ENCODE results near the gene MAP3K21.

The MAP3K21 gene

DNA sequence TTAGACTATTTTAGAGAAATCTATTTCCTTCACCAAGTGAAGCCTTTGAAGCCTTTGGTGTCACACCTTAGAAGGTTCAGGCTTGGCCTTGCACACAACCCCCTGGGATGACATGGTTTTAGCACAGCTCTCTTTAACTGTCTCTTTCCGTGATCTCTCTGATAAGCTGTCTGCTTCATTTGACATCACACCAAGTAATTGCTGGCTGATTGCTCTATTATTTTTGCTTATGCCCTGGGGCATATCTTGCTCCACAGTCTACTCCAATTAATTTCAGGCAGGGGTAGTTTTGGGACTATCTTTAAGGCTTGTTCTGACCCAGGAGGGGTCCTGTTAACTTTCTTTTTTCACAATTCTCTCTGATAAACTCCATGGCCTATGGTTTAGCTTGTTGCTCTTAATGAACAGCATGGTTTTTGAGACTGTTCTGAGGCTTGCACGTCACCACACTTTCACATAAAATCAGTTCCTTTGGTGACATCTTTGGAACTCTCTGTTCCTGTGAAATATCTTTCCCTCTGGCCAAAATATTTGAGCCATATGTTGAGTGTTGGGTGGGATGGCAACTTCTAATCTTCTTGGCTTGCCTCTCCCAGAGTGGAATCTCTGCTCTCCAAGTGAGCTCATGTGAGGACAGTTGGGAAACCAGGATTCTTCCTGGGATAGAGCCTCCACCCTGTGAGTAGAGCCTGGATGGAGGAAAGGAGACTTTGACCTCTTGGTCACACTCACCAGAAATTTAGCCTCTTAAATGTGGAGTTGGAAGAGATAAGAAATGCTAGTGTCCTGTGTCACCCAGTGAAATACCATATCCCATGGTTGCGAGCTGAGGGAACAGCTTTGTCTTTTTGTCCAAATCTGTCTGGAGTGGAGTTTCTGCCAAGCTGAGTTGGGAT is 63.6 kb downstream of the MAP3K21 start:
- DNase-seq: no peak

DNA sequence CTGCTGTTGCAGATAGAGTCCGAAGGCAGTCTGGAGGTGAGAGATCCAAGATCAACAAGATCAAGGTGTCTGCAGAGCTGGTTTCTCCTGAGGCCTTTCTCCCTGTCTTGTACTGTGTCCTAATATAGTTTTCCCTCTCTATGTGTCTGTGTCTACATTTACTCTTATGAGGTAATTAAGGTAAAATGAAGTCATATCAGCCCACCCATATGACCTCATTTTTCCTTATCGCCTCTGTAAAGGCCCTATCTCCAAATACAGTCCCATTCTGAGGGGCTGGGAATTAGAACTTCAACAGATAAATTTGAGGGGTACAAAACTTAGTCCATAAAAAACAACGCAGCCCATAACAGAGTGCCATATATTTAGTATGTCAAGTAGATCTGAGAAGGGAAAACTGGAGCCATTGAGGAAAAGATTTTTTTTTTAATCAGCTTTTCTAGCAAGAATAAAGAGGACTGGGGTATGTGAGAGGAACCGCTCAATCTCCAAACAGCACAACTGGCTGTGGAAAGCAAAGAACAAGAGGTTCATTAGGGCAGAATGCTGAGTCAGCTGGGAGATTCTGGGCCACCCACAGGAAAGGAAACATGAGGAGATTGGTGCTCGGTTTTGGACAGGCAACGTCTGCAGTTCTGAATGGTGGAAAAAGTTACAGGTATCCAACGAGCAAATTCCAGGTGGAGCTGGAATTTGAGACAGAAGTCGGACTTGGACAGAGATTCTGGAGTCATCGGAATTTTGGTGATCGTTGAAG is 65.7 kb downstream of the MAP3K21 start:
- DNase-seq: no peak

DNA sequence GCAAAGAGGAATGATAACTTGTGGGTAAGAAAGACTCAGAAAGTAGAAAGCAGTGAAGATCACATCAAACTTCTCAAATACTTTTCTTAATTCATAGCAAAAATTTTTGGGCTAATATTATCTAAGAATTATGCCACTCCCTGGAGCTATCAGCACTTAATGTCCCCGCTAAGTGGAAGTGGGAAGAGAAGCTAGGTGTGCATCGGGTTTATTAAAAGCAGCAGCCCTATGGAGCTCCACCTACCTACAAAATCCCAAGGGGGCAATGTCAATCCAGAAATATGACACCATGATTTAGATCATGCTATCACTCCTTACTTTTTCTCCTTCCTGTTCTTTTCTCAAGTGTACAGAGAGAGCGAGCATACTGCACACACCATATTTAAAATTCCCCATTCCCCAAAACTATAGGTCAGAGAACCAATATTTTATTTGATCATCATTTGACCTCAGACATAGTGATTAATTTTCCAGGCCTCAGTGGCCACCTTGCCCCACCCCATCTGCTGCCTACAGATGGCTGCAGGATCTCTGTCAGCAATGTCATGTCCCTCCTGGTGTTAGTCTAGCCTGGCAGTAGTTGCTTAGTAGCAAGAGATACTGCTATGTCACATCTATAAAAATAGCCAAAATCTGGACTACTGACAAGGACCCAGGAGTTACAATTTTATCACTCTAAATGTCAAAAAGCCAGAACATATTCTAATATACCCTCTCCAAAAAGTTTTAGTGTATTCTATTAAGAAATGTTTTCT is 66.6 kb downstream of the MAP3K21 start:
- DNase-seq: no peak

DNA sequence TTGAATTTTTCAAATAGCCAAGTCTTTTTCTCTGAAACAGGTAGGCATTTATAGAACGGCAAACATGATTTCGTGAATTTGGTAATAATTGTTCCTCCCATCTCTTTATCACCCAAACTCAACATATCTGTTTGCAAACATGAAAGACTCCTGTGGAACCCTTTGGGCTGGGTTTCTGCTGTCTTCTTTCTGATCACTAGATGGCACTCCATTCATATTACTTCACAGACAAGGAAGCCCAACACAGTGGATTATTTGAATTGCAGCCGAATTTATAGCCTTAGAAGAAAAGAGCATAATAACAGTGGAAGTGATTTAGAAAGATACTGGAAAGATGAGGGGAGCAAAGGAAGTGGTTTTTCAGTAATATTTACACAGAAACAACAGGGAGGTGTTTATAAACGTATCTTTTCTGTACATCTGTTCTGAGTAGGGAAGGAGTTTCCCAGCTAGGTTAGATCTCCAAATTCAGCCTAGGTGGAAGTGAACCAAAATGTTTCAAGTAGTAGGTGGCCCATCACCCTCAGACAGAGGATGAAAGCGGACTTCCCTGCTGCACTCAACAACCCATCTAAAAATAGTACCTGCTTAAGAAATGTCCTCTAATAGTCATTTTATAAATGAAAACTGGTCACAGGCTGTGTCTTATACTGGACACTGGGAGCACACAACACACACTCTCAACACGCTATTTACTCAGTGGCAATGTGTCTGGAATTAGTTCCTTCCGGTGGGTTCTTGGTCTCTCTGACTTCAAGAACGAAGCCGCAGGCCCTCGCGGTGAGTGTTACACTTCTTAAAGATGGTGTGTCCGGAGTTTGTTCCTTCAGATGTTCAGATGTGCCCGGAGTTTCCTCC is 67.6 kb downstream of the MAP3K21 start:
- DNase-seq: no peak

DNA sequence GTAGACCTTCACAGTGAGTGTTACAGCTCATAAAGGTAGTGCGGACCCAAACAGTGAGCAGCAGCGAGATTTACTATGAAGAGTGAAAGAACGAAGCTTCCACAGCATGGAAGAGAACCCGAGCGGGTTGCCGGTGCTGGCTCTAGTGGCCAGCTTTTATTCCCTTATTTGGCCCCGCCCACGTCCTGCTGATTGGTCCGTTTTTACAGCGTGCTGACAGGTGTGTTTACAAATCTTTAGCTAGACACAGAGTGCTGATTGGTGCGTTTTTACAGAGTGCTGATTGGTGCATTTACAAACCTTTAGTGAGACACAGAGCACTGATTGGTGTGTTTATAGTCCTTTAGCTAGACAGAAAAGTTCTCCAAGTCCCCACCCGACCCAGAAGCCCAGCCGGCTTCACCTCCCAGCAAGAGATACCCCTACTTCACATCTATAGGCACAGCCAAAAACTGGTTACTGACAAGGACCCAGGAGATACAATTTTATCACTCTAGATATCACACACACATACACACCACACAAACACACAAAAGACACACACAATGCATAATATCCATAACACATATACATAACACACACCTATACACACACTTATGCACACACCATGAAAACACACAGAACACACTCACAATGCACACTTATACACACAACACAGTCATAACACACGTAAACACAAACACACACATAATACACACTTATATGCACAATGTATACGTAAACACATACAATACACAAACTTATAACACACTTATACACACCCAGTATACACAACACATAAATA is 68.5 kb downstream of the MAP3K21 start:
- DNase-seq: no peak

DNA sequence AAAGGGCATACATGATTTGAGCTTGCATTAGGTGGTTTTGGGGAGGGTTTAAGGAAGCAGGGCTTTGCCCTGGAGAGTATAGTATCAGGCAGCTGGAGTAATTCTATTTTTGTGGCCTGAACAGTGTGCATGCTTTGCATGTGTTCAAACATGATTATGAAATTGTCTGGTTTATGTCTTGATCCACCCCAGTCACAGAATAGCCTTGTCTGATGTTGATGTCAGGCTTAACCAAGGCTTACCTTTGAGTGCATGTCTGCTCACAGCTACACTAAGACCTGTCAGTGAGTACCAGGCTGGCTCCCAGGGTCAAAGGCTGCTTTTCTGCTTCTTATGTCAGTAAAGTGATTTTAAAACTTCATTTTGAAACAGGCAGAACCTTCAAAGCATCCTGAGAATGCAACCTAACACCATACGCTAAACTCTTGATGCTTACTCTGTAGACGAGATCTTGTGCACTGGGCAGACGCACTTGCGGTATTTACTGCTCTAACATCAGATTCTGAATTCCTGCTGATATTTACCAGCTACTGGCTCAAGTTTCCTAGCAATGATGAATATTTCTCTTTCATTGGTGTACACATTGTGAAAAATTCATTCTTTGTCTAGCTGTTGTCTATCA is 78.9 kb downstream of the MAP3K21 start:
- no peak for DNase-seq

DNA sequence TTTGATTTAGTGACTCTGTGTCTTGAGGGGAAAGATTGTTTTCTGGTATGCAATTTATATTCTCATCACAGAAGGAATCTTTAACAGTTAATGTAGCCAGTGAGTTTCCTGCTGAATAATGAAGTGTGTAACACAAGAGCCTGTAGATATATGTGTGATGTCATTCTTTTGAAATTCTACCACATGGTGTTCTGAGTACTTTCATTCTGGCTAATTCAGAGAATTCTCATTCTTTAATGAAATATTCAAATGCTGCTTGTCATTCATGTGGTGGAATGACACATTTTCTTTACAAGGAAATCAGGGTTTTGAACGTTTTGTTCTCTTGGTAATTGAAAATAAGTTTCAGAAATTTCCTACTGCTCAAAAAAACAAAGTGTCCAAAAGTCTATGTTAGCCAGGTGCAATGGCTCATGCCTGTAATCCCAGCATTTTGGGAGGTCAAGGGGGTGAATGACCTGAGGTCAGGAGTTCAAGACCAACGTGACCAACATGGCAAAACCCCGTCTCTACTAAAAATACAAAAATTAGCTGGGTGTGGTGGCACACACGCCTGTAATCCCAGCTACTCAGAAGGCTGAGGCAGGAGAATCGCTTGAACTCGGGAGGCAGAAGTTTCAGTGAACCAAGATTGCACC is 79.6 kb downstream of the MAP3K21 start:
- DNase-seq: no peak

DNA sequence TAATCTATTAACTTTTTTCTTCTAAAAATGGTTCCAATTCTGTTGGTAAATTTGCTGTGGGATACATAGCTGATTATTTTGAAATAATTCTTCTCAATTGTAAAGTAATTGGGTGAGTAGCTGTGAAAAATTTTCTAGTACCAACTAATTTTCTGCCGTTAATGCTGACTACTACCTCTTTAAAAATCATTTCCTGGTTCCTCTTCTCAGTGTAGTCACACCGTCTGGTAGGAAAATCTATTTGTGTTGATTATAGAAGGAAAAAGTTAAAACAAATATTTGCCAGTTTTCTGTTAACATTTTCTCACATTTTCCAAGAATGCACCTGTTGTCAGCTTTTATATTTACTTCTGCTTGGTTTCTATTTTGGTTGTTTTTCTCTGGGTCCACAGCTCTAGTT is 82.0 kb downstream of the MAP3K21 start:
- no peak for DNase-seq

DNA sequence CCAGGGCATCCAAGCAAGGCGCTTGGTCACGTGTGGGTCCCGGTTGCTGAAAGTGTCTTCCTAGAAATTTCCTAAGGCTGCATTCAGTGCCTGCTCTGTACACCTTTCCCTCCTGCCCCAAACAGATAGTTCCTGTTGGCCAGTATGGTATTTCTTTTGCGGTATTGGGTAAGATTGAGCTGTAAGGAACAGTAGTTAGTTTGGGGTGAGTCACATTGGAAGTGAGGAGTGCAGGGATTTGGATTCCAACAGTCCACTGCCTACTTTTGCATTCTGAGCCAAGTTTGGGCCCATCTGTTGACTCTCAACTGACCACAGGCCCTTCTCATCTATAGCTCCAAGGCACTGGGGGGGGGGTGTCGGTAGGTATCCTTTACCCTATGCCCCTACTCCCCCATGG is 83.4 kb downstream of the MAP3K21 start:
- DNase-seq: no peak

DNA sequence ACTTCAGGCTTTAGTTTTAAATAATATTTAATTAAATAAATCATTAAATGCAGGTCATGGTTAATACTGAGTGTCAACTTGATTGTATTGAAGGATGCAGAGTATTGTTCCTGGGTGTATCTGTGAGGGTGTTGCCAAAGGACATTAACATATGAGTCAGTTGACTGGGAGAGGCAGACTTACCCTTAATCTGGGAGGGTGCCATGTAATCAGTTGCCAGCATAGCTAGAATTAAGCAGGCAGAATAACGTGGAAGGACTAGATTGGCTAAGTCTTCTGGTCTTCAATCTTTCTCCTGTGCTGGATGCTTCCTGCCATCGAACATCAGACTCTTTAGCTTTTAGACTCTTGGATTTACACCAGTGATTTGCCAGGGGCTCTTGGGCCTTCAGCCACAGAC is 85.3 kb downstream of the MAP3K21 start:
- no peak for DNase-seq

DNA sequence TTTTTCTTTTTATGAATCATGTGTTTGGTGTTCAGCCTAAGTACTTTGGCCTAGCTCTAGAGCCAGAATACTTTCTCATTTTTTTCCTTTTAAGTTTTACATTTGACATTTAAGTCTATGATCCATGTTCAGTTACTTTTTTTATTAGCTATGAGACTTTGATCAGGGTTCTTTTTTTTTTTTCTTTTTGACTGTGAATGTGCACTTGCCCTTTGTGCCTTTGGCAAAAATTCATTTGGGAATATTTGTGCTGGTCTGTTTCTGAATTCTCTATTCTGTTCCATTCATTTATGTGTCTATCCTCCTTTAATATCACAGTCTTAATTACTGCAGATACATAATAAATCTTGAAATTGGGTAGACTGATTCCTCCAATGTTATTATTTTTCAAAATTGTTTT is 93.8 kb downstream of the MAP3K21 start:
- no peak for DNase-seq

DNA sequence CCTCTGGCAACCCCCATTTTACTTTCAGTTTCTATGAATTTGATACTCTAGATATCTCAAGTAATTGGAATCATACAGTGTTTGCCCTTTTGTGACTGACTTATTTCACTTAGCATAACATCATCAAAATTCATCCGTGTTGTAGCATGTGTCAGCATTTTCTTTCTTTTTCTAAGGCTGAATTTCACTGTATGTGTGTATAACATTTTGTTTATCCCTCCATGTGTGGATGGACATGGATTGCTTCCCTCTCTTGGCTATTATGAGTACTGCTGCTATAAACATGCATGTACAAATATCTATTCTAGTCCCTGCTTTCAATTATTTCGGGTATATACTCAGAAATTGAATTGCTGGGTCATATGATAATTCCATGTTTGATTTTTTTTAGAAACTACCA is 97.3 kb downstream of the MAP3K21 start:
- no peak for DNase-seq

DNA sequence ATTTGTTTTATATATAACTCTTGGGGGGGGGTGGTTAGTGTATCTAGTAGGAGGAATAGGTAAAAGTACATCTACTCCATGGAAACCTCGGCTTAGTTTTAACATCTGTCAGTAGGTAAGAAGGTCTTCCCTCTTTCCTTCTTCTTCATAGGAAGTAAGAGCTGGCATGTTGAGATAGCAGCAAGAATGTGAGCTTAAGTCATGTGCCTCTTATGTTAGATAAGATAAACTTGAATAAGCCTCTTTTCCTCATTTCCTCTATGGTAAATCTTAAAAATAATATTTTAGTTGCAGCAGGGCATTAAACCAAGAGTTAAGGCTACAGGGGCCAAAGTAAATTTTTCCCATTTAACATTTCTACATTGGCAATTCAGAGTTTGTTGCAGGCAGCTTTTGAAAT is 100.4 kb downstream of the MAP3K21 start:
- DNase-seq: no peak

DNA sequence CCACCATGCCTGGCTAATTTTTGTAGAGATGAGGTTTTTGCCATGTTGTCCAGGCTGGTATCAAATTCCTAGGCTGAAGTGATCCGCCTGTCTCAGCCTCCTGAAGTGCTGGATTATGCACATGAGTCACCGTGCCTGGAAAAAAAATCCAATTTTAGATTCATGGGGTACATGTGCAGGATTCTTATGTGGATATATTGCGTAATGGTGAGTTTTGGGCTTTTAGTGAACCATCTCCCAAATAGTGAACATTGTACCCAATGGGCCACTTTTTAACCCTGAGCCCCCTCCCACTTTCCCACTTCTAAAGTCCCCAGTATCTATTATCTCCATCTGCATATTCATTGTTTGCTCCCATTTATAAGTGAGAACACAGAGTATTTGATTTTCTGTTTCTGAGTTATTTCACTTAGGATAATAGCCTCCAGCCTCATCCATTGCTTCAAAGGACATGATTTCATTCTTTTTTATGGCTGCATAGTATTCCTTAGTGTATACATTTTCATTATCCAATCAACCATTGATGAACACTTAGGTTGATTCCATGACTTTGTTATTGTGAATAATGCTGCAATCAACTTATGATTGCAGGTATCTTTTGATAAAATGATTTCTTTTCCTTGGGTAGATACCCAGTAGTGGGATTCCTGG is 104.4 kb downstream of the MAP3K21 start:
- no peak for DNase-seq

DNA sequence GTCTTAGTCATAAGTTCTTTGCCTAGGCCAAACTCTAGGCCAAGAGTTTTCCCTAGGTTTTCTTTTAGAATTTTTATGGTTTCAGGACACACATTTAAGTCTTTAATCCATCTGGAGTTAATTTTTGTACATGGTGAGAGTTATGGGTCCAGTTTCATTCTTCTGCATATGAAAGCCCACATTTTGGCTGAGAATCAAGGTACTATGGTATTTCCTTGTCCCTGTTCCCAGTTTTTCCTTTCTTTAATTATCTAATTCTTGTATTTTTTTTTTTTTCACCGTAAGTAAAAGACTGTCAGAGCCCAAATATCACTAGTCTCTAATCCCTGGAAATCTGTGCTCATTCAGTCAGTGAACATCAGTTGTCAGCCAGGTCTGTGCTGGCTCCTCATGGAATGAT is 105.4 kb downstream of the MAP3K21 start:
- no peak for DNase-seq

DNA sequence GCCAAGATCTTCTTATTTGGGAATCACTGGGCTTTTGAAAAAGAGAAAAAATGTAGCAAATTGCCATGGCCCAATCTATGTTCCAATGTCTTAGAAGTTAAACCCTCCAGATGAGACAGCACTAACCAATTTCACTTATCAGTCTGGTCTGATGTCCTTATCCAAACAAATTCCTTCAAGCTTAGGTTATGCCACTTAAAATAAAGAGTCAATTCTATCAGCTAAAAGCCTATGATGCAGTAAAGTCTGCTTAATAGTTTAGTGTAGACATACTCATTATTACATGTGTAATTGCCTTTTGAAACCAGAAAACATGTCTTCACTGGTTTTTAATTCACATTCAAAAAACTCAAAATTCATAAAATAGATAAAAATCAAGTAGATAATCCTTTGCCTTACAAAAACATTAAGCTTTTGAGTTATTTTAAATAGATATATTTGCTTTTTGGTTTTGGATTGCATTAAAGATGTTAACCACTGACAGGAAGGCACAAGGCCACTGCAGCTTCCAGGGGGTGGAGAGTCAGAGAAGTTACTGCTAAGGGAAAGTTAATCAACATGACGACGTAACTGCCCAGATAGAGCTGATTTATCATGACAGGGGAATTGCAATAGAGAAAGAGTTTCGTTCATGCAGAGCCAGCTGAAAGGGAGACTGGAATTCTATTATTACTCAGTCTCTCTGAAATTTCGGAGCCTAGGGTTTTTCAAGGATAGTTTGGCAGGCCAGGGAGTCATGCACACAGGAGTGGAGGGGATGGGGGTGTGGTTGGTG is 106.1 kb downstream of the MAP3K21 start:
- no peak for DNase-seq

Data from activated naive CD4-positive, alpha-beta T cell treated with anti-CD3 and anti-CD28 coated beads, Interleukin-2, amount 50 U/mL, for 16 hours (primary cell).